ENCODE results near the gene HDAC4.

HDAC4 gene

GRCh38 chr2:239094867-239095266 lies 306.0 kb downstream of the HDAC4 start:
- no peak for DNase-seq

GRCh38 chr2:239093952-239094351 lies 306.9 kb downstream of the HDAC4 start:
- DNase-seq, result no peak

- DNase-seq, result no peak
These were observed 307.3 kb downstream of the HDAC4 start for GRCh38 chr2:239093542-239093941.

GRCh38 chr2:239092571-239093294 lies 308.1 kb downstream of the HDAC4 start:
- no peak for DNase-seq

DNA sequence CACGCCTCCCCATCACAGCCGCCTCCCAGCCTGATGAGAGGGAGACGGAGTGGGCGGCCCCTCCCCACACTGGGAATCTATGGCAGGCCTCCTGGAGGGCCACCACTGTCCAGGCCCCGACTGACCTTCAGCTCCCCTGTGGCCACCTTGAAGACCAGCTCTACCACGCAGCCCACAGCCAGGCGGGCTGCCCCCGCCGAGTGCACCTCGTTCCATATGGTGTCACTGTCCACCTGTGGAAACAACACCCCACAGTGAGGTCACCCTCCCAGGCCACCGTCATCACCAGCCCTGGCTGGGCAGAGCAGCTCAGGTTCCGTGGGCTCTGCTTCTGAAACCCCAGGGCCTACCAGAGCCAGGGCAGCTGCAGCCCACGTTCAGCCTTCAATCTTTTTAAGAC lies 310.9 kb downstream of the HDAC4 start:
- DNase-seq, result no peak

- no peak for DNase-seq
These were observed 313.6 kb downstream of the HDAC4 start for GRCh38 chr2:239087046-239087710.

DNA sequence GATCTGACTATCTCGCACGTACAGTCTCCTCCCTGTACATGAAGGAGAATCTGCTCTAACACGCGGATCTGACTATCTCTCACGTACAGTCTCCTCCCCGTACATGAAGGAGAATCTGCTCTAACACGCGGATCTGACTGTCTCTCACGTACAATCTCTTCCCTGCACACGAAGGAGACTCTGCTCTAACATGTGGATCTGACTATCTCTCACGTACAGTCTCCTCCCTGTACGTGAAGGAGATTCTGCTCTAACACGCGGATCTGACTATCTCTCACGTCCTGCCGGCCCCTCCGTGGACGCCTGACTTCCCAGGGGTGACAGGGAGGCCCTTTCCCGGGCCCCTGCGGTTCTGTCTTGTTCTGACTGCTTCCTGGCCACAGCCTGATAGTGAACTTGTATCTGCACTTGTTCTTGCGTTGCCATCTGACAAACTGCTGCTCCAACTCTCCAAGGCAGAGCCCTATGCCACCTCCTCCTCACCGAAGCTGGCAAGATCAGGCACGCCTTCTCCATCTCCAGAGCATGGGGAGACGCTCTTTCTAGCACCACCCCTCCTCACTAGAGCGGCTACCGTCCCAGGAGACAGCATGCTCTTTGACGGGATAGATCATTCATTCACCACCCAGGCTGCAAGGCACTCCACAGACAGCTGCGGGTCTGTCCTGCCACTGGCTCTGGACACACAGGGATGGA lies 314.3 kb downstream of the HDAC4 start:
- no peak for DNase-seq

DNA sequence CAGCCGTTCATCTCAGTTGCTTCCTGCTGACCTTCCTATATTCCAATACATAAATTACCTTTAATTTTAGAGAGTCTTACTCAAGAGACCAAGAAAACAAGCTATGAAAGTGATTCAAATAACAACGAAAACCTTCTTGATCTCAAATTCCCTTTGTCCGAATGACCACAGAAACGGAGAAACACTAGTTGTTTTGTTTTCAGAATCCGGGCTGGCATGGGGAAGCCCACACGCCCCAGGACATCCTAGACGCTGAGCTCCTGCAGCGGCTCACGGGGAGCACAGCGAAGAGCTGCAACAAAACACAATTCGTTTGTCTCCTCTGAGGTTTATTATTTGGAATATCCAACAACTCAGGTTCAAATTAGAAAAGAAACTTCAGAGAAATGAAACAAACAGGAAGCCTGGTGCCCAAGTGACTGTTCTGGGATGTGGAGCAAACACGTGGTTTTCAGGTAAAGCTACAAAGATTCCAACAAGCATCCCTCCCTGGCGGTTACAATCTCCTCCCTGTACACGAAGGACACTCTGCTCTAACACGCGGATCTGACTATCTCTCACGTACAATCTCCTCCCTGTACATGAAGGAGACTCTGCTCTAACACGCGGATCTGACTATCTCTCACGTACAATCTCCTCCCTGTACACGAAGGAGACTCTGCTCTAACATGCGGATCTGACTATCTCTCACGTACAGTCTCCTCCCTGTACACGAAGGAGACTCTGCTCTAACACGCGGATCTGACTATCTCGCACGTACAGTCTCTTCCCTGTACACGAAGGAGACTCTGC lies 315.4 kb downstream of the HDAC4 start:
- no peak for DNase-seq

DNA sequence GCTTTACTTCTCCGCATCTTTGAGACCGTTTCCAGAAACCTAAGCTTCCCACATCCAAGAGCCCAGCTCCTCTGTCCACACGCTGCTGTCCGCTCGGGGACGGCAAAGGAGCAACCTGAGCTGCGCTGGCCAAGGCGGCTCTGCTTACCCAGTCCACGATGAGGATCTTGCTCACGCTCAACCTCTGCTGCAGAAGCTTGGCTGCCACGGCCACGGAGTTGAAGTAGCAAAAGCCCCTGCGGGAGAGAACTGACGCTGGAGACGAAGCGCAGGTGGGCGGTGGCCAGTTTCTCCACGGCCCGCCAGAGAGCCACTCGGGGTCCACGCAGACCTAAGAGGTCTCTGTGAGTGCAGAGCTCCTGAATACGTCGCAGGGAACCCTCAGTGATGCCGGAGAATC lies 316.8 kb downstream of the HDAC4 start:
- no peak for DNase-seq

DNA sequence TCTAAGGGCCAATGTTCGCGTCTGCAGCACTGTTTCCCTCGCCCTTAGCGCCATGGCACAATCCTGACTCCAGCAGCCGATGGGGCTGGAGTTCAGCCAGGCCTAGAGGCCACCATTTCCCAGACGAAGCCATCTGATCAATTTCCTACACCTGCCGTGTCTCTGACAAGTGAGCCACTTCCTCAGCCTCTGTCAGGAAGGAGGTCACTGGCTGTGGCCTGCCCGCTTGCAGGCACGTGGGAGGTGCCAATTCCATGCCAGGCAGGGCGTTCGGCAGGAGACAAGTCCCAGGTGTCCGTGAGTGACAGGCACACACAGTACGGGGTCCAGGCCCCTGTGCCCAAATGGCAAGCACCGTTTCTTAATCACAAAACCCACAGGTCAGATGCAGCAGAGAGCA lies 318.4 kb downstream of the HDAC4 start:
- no peak for DNase-seq

GRCh38 chr2:239081622-239082021 lies 319.2 kb downstream of the HDAC4 start:
- DNase-seq, result no peak

GRCh38 chr2:239081046-239081445 lies 319.8 kb downstream of the HDAC4 start:
- no peak for DNase-seq

DNA sequence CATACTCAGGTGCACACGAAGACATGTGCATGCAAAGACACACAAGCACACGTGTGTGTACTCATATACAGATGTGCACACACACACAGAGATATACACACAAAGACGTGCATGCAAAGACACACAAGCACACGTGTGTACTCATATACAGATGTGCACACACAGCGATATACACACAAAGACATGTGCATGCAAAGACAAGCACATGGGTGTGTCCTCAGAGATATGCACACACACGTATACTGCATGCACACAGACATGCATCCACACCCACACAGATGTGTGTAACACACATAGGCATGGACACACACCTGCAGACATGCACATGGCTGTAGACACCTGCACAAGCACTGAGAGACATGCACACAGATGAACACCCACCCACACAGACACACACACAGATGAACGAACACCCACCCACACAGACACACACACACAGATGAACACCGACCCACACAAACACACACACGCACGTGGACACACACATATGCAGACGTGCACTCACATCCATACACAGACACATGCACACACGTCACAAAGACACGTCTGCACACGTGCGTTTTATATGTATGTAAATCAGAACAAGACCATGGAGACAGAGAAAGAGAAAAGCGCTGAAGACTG lies 321.0 kb downstream of the HDAC4 start:
- DNase-seq, result no peak

GRCh38 chr2:239078128-239078924 lies 322.5 kb downstream of the HDAC4 start:
- DNase-seq, result no peak

GRCh38 chr2:239077260-239077659 lies 323.6 kb downstream of the HDAC4 start:
- DNase-seq, result no peak

DNA sequence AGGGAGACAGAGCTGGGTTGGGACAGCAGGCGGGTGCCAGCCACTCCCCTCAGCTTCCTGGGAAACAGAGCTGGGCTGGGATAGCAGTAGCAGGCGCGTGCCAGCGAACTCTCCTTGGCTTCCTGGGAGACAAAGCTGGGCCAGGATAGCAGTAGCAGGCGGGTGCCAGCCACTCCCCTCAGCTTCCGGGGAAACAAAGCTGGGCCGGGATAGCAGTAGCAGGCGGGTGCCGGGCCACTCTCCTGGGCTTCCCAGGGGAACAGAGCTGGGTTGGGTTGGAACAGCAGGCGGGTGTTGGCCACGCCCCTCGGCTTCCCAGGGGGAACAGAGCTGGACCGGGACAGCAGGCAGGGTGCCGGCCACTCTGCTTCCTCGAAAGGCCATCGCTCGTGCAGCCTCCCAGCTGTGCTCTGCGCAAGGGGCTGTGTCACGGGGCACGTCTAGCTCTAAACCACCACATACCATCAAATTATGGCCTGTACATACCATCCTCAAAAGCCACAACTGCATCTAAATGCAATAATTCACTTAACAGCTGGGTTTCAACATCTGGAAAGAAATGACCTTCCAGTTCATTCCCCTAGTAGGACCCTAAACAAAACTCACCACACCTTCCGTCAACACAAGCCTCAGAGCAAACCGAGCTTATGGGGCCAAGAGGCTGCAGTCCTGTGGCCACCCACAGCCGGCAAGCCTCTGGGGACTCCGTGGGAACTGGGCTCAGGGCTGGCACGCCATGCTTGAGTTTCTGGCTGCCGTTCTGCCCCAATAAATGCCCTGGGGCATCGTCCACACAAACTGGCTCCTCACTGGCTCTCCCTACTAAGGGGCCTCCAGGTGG lies 324.7 kb downstream of the HDAC4 start:
- DNase-seq, result no peak

GRCh38 chr2:239073745-239074530 lies 326.9 kb downstream of the HDAC4 start:
- no peak for DNase-seq

DNA sequence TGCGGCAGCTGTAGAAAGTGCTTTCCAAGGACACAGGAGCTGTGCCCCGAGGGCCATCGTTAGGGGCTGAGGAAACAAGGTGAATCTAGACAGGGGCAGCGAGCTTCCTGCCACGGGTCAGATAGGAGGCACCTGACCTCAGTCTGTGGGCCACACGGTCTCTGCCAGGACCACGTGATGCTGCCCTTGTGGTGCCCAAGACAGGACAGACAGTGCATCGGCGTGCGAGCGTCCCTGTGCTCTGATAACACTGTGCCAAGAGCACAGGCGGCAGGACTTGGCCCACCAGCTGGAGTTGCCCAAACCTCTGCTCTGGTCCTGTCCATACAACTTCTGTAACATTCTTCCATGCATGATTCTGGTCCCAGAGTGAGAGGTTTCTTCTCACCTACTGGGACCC lies 327.6 kb downstream of the HDAC4 start:
- no peak for DNase-seq

DNA sequence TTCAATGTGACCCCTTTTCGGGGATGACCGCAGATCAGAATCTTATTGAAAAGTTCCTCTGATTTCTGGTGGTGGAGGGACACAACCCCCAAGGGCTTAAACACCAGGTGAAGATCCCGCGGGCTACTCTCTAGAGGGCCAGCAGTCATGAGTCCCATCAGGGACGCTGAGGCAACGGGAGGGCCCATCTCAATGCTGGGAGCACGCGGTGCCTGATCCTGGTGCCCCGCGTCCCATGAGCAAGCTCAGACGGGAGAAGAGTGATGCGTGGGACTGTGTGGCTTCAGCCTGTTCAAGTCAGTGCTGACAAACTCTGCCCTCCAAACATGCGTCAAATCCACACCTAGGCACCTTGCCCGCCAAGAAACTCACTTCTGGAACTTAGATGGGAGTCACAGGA lies 328.0 kb downstream of the HDAC4 start:
- no peak for DNase-seq

DNA sequence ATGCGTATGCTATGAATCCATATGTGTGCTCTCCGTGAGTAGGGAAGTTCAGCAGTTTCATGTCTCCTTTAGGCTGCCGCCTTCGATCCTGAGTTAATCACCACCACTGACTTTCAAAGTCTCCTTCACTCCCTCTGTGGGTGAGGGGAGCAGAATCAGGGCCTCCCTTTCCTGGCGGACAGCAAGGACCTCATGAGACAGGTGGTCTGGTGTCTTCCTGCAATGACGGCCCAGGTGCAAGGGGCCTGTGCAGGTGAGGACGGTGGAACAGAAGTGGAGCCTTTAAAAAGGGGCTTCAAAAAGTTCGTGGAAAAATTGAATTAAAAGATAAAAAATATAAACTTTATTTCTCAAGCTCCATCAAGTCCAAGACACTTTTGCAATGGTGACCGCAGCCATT lies 330.4 kb downstream of the HDAC4 start:
- no peak for DNase-seq
